ENCODE measurements around the gene DNLZ.
"Not testable (repeated sequence)": the region's sequence is repeated elsewhere in the genome, so short reads cannot be mapped to it uniquely, and the experiment has no call there.

The DNLZ gene

DNA sequence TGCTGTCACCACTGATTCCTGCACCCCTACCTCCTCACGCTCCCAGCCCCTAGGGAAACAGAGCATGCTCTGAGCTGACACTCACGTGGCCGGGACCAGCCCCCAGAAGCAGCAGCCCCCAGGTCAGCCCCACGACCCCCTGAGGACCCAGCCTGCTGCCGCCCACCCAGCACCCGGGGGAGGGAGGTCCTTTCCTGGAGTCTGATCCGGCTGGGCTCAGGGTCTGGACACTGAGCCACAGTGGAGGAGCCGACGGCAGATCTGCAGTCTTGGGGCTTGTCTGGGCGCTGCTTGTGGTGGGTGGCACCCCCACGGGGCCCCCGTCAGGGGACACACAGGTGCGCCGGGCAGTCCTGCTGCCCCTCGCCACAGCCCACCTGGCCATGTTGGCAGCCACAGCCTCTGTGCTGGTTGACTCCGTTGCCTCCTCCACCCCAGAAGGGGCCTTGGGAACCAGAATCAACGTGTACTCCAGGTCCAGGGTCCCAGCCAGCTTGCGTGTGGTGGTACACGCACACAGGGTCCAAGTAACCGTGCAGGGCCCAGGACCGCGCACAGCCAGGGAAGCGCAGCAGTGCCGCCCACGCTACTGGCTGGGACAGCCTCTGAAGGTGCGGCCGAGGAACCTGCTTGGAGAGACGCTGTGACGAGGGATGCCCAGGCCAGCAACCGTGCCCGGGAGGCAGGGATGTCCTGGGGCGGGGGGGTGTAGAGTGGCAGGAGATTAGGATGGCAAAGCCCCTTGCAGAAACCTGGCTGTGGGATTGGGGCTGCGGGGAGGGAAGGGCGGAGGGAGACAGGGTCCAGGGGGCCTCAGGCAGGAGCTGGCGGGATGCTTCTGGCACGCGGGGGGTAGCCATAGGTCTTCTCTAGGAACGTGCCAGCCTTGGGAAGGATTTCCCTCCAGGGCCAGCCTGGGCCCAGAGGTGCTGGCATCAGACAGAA lies 3.5 kb downstream of the DNLZ start:
- DNase-seq (ENCODE audit: low spot score) = no peak

DNA sequence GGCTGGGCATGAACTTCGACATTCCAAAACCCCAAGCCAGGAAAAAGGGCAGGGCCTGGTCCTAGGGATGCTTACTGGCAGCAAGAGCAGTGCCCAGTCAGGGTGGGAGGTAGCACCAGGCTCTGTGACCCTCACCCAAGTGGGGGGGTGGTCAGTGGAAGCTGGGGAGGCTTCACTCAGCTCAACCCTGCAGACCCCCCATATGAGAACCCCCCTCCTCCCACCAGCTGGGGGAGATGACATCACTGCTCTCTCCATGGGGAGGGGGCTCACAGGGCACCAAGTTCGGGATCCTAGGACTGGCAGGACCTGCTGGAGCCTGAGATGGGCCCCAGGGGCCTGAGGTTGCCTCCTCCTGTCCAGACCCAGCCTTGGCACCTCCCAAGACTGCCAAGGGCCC lies 4.7 kb downstream of the DNLZ start:
- DNase-seq (ENCODE audit: low spot score) = no peak

DNA sequence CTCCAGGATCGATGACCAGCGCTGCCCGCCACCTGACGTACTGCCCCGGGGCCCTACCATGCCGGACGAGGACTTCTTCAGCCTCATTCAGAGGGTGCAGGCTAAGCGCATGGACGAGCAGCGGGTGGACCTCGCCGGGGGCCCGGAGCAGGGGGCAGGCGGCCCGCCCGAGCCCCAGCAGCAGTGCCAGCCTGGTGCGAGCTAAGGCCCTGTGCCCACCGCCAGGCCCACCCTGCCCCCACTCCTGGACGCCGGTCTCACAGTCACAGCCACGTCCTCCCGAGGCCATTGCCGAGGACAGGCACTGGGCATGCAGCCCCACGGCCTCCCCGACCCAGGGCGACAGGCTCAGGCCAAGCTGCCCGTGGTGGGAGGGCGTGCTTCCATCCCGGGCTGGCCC lies 5.5 kb downstream of the DNLZ start:
- no peak for DNase-seq (ENCODE audit: low spot score)

DNA sequence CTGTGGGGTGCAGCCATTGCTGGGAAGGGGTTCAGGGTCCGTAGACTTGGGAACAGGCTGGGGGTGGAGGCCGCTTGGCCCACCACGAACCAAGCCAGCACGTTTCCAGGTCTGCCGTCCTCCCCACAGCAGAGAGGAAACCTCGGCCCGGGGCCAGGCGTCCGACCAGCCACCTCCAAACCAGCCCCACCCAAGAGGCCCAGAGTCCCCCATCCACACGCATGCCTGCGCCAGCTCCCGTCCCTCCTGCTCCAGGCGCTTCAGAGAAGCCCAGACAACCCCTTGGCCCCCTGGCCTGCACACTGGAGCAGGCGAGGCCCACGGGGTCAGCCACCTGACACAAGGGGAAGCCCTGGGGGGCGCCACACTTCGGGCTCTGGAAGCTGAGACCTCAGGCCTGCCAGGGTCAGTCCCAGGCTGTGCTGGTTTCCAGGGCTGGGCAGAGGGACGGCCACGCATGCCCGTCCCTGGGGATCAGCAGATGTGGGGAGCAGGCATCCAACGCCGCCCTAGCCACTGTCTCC lies 6.3 kb downstream of the DNLZ start:
- DNase-seq (ENCODE audit: low spot score) = no peak

DNA sequence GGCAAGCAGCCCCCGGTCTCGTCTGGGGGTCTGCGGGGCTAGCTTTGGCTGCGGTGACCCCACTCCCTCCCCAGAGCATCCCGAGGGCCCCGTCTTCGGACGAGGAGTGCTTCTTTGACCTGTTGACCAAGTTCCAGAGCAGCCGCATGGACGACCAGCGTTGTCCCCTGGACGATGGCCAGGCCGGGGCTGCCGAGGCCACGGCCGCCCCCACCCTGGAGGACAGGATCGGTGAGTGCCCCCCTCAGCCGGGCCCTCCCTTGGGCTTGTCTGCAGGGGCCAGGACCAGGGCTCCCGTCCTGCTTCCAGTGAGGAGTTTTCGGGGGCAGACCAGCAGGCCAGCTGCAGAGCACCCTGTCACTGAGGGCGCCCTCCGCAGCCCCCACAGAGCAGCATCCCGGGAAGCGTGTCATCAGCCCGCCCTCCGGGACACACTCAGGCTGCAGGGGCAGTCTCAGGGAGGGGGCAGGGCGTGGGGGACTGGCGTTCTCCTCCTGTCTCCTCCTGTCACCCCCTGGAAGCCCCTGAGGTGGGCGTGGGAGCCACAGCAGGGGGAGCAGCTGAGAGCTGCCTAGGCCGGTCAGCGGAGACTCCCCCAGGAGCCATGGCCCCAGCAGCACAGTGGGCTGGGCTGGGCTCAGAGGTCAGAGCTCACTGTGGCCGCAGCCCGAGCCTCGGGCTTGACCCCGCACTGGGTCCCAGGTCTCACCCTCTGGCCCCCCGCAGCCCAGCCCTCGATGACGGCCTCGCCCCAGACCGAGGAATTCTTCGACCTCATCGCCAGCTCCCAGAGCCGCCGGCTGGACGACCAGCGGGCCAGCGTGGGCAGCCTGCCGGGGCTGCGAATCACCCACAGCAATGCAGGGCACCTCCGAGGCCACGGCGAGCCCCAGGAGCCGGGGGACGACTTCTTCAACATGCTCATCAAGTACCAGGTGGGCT lies 7.7 kb downstream of the DNLZ start:
- no peak for DNase-seq (ENCODE audit: low spot score)

DNA sequence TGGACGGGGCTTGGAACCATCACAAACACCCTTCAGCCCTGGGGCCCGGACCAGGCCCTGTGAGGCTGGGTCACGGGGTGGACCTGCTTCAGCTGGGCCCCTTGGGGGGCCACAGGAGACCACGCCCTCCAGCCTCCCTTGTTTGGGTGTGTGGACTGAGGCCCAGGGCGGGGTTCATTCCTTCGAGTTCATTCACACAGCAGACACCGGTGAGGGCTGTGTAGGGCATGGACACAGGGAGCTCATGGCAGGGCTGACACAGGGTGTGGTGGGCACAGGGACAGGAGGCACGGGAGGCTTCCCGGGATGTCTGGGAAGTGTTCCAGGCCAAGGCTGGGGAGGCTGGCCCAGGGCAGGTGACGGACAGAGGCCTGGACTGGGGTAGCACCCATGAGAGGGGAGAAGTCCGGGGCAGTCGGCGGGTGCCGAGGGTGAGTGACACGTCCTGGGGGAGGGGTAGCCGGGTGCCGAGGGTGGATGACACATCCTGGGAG lies 8.9 kb downstream of the DNLZ start:
- no peak for DNase-seq (ENCODE audit: low spot score)

DNA sequence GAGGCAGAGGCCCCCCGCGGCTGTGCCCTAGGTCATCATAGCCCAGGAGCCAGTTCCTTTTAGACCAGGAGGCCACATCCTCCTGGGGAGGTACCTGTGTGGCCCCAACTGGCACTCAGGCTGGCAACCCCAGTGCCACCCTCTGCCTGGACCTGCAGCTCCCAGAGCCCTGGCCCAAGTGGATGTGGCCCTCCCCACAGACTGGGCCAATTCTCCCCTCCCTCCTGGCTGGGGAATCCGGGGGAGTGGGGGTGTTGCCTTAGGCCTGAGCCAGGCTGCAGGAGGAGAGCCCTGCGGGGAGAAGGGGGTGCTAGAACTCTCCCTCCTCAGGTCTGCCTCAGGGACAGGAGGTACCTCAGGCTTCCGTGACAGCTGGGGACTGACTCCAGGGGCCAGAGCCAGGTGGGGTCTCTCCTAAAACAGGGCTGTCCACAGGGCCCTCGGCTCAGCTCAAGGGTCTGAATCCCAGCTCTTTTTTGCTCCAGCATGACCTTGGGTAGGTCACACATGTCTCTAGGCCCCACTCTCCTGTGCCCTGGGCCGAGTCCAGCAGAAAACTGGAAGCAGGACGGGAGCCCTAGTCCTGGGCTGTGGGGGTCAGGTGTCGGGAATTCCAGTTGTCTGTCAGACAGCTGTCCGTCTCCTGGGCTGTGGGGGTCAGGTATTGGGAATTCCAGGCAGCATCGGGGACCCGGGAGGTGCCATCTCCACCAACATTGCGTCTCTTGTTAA lies 9.6 kb downstream of the DNLZ start:
- DNase-seq (ENCODE audit: low spot score) = no peak

DNA sequence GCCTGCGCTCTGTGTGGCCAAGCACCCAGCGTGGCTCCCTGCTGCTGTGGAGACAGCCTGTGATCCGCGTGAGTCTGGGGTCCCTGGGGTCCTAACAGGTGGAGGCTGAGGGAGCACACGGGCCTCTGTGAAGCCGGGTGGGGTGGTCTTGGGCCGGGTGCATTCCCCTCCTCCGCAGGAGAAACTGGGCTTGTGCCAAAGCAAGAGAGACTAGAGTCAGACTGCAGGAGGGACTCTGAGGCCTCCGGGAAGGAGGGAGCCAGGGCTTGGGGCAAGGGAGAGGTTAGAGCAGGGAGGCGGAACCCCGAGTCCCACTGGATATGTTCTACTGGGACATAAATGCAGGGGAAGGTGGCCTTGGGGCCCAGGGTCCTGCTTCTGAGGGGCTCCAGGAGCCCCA lies 10.5 kb downstream of the DNLZ start:
- no peak for DNase-seq (ENCODE audit: low spot score)

DNA sequence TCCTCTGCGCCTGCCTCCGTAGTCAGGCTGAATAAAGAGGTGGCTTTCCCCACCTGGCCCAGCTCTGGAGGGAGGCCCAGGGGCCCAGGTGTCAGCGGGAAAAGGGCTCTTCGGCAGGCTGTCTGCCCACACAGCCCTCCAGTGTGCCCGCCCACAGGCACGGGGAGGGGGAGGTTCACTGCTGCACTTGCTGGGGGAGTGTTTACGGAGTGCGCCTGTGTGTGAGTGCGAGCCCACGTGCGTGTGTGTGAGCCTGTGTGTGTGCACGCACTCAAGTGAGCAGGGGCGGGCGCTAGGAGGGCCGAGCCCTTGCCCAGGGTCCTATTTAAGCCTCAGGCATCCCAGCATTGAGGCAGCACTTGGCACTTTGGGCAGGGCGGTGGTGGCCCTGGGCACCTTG lies 10.9 kb downstream of the DNLZ start:
- DNase-seq (ENCODE audit: low spot score) = peak; percentile 45

DNA sequence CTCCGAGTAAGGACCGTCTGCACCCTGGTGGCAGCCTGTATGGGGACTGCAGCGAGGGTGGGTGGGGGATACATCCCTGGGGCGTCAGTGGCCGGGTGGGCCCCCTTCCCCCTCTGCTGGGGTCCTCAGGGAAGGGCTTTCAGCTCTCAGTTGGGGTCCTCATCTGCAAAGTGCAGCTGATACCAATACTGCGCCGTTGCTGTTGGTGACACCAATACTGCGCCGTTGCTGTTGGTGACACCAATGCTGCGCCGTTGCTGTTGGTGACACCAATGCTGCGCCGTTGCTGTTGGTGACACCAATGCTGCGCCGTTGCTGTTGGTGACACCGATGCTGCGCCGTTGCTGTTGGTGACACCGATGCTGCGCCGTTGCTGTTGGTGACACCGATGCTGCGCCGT lies 11.7 kb downstream of the DNLZ start:
- DNase-seq (ENCODE audit: low spot score) = not testable (repeated sequence)

DNA sequence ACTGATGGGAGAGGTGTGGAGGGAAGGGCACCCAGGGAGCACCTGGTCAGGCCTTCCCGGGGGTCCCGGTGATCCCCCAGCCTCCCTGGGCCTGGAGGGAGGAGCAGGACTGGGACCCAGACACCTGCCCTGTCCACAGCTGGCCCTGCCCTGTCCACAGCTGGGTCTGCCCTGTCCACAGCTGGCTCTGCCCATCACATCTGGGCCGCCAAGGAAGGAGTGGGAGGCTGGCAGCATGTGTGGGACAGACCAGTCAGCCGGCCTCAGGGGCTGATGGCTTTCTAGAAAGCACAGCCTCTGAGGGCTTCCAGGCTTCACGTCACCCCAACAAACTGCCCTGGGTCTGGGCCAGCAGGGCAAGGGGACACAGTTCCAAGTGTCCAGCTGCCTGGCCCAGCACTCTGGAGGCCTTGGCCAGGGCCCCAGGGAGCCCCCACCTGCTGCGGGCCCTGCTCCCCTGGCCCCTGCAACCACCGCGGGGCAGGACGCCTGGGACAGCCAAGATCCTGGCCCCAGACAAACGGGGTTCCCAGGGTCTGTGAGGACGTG lies 12.2 kb downstream of the DNLZ start:
- DNase-seq (ENCODE audit: low spot score) = no peak

DNA sequence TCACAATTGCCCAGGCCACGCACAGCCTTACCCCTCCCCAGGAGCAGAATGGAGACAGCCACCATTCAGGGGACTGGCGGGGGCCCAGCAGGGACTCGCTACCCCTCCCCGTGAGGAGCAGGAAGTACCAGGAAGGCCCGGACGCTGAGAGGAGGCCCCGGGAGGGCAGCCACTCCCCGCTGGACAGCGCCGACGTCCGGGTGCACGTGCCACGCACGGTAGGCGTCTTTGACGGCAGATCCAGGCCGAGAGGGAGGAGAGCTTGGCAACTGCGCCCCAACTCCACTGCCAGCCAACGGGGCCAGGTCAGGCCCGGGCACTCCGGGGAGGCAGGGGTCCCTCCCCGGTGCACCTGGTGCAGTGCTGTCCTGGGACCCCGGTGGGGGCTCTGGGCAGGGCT lies 14.0 kb downstream of the DNLZ start:
- DNase-seq (ENCODE audit: low spot score) = no peak

DNA sequence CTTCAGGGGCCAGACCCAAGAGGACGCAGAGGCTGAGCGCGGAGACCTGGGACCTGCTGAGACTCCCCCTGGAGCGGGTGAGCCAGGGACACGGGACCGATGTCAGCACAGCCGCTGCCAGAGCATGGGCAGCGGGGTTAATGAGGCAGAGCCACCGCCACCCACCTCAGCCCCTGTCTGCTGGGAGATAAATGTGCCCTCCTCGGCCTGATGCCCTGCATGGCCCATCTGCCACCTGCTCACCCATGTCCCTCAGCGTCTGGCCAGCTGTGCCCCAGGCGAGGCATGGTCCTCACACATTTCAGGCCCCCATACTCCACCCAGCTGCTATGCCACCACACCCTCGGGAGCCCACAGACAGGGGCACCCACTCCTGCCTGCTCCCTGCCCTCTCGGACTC lies 14.9 kb downstream of the DNLZ start:
- no peak for DNase-seq (ENCODE audit: low spot score)

DNA sequence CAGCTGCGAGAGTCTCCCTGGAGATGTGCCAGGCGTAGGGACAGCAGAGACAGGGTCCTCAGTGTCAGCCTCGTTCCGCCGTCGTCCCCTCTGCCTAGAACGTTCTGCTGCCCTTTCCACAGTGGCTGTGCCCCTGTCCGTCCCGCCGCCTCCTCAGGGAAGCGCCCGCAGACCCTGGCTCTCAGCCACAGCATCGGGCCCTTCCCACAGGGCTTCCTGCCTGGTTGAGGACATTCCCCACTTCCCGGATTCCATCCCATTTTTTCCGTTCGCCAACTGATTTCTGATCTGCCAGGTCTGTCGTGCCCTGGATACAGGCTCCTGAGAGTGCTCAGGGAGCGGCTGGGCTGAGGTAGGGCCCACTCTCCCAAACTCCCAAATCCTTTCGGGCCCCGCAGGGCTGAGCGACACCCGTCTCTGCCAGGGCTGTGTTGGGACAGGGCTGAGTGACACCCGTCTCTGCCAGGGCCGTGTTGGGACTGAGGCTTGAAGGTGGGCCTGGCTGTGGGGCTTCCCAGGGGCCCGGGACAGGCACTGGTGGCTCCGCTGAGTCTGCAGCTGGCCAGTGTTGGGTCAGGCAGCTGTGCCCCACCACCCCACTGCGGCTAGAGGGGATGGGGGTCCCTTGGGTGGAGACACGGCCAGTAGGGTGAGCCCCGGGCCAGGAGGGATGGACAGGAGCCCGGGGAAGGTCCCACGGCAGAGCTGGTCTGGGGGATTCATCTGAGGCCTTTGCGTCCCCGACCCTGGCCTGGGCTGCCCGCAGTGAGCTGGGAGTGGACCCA lies 15.9 kb downstream of the DNLZ start:
- DNase-seq (ENCODE audit: low spot score) = no peak

DNA sequence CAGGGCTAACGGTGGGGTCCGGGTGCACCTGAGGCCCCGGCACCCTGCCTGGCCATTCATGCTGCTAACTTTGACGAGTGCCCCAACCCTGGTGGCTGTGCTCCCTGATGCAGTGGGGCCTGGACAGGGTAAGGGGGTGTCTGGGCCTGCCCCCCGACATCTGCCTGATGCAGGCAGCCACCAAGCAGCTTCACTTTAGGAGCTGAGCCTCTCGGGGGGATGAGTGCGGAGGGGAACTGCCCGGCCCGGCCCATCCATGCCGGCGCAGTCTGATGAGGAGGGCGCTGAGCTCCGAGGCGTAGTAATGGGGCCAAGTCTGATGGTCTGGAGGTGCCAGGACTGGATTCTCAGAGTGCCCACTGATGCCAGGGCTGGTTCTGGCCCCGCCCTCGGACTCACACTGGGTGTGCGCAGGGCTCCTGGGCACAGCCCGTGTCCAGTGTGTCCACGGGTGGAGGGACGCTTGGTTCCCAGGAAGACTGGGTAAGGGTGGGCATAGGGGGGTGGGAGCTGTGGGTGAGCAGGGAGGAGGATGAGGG lies 16.5 kb downstream of the DNLZ start:
- DNase-seq (ENCODE audit: low spot score) = no peak

DNA sequence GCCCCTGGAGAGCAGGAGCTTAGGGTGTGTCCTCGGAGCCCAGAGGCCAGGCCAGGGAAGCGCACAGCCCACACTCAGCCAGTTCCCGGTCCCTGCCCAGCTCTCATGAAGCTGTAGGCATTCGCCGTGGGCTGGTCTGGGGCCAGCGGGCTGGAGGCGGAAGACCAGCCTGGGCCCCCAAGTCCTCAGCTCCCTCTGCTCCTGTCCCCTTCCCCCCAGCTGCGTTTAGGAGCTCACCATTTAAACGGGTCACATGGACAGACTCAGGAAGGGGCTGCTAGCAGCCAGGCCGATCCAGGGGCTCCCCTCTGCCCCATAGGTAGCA lies 17.4 kb downstream of the DNLZ start:
- no peak for DNase-seq (ENCODE audit: low spot score)

DNA sequence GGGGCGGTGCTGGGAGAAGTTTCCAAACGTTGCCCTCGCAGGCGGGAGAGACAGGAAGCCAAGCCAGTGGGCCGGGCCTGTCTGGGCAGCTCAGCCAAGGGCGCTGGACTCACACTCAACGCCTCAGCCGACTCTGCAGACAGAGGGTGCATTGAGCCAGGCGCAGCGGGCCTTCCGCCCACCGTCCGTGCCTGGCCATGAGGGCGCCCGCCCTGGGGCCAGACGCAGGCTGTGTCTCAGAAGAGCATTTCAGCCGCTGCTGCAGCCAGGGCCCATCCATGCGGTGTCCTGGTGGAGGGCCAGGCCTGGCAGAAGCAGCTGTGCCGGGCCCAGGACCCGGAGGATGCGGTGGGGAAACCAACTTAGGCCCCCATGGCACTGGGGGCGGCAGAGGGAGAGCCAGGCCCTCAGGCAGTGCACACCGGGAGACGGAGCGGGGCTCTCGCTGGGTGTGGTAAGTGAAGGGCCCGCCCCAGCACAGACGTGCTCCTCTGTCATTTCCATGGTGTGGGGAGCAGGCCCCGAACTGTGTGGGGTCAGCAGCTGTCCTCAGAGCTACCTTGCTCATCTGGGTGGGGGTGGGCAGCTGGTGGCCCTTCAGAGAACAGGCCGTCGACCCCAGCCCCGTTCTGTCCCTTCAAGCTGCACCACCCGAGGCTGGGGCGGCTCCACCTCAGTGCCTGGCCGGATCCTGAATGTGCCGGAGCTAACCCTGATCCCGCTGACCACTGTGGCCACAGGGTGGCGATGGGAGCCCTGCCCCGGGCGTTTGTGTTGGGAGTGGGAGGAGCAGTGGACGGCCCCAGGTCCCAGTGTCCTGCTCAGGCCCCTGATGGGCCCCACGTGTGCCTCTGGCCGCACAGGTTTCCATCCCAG lies 18.0 kb downstream of the DNLZ start:
- peak; percentile 67 for DNase-seq (ENCODE audit: low spot score)

DNA sequence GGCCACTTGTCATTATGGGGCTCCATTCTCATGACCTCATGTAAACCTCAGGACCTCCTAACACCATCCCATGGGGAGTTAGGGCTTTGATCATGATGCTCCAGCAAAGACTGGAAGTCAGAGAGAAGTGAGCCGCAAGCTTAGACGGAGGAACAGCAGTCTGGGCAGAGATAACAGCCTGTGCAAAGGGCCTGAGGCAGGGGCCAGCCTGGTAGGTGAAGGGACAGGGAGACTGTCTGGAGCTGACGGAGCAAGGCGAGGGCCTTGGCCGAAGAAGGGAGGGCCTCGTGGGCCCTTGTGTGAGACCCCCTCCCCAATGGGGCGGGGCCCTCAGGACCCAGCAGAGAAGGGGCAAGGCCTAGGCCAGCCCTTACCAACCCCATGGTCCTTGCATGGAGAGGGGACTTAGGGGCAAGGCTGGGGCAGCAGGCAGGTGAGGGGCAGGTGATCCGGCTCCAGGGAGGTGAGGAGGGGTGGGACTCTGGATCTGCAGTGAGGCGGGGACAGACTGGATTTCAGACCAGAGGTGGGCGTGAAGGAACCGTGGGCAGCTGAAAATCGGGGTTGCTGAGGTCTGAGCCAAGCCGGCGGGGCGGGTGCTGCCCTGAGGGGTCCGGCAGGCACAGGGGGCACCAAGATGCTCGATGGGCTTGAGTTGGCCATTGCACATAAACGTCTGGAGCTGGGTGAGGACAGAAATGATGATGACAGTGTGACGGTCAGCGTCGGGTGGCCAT lies 18.8 kb downstream of the DNLZ start:
- DNase-seq (ENCODE audit: low spot score) = no peak

DNA sequence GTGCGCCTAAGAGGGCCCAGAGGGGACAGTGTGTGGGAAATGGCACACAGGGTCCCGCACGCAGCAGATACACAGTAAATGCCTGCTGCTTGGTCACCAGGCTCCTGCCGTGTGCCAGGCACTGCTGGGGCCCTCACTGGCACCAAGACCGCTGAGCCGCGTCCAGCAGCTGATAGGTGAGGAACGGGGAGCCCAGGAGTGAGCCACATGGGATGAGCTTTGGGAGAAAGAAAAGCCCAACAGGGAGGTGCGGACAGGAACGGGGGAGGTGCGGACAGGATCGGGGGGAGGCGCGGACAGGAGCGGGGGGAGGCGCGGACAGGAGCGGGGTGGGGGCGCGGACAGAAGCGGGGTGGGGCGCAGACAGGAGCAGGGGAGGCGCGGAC lies 19.7 kb downstream of the DNLZ start:
- DNase-seq (ENCODE audit: low spot score) = no peak

All from iPS-NIHi11 (cell line).